GM12891 (cell line): ENCODE results near the gene GAB1.
A peak's percentile ranks its signal among the peaks of the same experiment; 100 is the strongest.

Experiments used
- DNase-seq: peaks from one replicate; pipeline ENCODE4 v3.0.0; 2011; ENCODE audit warnings: low spot score; ENCODE audit not compliant: insufficient read length
- FAIRE-seq: peaks from 2 replicates; lab custom pipeline; 2011; peaks lifted over from hg19 to GRCh38; lab: Jason Lieb, UNC
- PAX5 ChIP-seq: IDR thresholded peaks from 2 replicates; pipeline ENCODE4 v1.6.1; 2011; ENCODE audit warnings: low read length, moderate library complexity, mild to moderate bottlenecking; ENCODE audit not compliant: insufficient read depth, severe bottlenecking
- POLR2A ChIP-seq: IDR thresholded peaks from 2 replicates; pipeline ENCODE4 v1.6.1; 2011; ENCODE audit warnings: low read depth, low read length, control low read depth
- POLR2AphosphoS5 ChIP-seq: IDR thresholded peaks from 2 replicates; pipeline ENCODE4 v1.6.1; 2011; ENCODE audit warnings: low read depth, low read length, control low read depth
- POU2F2 ChIP-seq: IDR thresholded peaks from 2 replicates; pipeline ENCODE4 v1.6.1; 2011; ENCODE audit warnings: low read depth, mild to moderate bottlenecking, control low read depth, low read length, moderate library complexity
- SPI1 ChIP-seq: IDR thresholded peaks from 2 replicates; pipeline ENCODE4 v1.6.1; 2011; ENCODE audit warnings: low read depth, low read length, control low read depth
- TAF1 ChIP-seq: IDR thresholded peaks from 2 replicates; pipeline ENCODE4 v1.6.1; 2011; ENCODE audit warnings: low read depth, low read length, control low read depth

Gene GAB1

DNA sequence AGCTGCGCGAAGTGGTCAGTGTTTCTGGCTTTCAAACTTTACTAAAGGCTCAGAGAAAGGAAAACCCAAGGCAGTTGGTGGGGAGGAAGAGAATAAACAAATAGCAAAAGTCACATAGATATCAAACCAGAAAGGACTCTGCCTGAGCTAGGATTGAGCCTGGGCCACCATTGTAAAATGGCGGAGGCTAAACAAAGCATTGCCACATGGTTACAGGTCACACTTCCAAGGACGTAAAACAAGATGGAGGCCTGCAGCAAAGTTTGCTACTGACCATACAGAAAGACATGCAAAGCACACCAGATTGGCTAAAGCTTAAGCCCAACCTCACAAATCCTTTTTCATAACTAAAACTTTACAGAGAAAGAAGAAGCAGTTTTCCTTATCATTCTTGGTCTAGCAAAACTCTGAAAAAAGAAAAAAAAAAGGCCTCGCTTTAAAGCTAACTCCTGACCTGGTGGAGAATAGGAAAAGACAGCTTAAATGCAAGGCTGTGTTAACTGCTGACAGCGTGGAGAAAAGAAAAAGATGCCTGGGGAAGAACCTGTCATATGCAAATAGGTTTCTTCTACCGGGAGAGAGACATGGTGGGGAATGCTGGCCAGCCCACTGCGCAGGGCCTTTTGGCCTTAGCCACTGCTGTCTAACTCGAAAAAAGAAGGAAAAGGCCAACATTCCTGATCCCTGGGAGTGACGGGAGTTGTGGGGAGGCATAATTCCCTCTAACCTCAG is 95.0 kb downstream of the GAB1 start:
- FAIRE-seq (peak; percentile 16), DNase-seq (no peak)
- no peak for TF ChIP-seq POLR2AphosphoS5
- TF ChIP-seq SPI1: no peak
- TF ChIP-seq POU2F2: no peak
- no peak for TF ChIP-seq TAF1
- TF ChIP-seq POLR2A: no peak
- TF ChIP-seq PAX5: no peak

DNA sequence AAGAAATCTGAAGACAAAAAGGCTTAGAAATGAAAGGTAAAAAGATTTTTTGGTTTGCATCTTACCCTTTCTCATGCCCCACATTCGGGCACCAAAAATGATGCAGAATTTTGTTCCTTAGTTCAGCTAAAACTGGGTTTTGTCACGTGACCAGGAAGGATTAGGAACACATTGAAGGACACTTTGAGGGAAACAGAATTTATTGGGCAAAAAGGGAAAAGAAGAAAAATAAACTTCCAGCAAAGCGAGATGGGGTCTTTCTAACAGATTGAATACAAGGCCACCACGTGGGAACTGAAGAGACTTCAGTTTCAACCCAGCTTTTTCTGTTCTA is 95.5 kb downstream of the GAB1 start:
- no peak for TF ChIP-seq POU2F2
- TF ChIP-seq TAF1: no peak
- TF ChIP-seq POLR2AphosphoS5: no peak
- FAIRE-seq (no peak), DNase-seq (no peak)

DNA sequence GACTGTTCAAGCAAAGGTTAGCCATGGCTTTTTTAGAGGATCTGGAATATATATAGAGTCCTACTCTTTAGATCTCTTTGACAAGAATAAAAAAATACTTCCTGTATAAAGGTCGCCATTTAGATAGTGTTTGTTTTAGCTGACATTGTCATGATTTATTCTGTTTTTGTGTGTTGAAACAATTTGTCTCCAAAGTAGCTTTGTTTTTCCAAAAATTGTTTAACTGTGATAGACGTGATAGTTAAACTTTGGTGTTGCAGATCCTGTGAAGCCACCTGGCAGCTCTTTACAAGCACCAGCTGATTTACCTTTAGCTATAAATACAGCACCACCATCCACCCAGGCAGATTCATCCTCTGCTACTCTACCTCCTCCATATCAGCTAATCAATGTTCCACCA is 96.6 kb downstream of the GAB1 start:
- no peak for DNase-seq
- no peak for FAIRE-seq
- TF ChIP-seq SPI1 (no peak), POU2F2 (no peak), TAF1 (no peak), POLR2AphosphoS5 (no peak), PAX5 (no peak), POLR2A (no peak)

DNA sequence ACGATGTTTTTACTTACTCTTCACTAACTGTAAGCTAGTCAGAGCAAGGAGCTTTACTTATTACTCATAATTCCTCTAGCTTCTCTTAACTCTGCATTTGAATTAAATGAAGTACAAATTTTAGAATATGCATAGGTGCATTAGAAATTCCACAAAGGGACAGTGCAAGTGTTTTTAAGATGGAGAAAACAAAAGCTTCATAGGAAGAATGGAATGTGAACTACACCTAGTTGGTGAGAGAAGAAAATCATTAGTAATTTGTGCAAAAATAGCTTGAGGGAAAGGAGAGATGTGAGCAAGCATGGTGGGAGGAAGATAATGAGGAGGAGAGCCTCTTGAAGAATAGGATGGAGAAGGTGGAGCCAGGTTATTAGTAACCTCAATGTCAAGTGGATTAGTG is 99.3 kb downstream of the GAB1 start:
- no peak for DNase-seq
- TF ChIP-seq TAF1 (no peak), POLR2A (no peak), POLR2AphosphoS5 (no peak), POU2F2 (no peak), SPI1 (no peak), PAX5 (no peak)
- no peak for FAIRE-seq

DNA sequence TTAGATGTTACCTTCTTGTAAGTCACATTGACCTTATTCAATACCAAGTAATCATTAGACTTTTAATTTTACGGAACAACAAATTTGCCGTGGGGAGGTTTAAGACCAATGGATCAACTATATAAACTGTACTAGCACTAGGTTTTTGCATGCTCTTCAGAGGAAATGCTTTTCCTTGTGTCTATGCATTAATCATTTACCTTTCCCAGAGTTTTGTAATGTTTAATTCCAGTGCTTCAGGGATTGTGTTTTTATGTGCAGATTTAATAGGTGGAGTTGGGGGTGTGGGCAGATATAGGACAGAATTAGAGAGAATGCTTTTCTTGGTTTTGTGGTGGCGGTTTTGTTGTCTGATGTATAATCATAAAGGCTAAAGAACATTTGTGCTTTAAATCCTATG is 100.8 kb downstream of the GAB1 start:
- TF ChIP-seq TAF1 (no peak), PAX5 (no peak)
- no peak for DNase-seq
- FAIRE-seq: no peak

DNA sequence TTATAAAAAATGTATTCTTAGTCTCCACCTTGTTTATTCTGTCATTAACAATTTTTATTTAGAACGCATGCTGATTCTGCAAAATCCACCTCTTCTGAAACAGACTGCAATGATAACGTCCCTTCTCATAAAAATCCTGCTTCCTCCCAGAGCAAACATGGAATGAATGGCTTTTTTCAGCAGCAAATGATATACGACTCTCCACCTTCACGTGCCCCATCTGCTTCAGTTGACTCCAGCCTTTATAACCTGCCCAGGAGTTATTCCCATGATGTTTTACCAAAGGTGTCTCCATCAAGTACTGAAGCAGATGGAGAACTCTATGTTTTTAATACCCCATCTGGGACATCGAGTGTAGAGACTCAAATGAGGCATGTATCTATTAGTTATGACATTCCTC is 101.3 kb downstream of the GAB1 start:
- no peak for DNase-seq
- TF ChIP-seq PAX5 (no peak), POLR2AphosphoS5 (no peak), TAF1 (no peak), POU2F2 (no peak), SPI1 (no peak), POLR2A (no peak)
- FAIRE-seq: no peak

DNA sequence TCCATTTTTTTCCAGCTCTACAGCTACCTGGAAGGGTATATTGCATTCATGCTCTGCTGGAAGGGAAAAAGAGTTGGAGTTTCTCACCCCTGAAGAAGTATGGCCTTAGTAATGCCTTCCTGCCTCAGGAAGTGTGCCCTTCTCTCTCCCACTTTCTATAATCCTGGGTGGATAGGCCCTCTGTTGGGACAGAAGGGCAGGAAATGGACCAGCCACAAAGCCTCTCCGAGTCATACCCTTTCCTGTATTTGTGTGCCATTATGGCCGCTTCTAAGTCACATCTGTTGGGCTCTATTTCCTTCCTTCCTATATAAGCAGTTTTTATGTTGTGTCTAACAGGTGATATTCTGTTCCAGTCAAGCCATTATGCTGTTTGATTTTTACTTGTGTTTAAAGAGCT is 102.0 kb downstream of the GAB1 start:
- TF ChIP-seq POLR2A (no peak), SPI1 (no peak), PAX5 (no peak), TAF1 (no peak), POU2F2 (no peak), POLR2AphosphoS5 (no peak)
- FAIRE-seq: no peak
- no peak for DNase-seq

DNA sequence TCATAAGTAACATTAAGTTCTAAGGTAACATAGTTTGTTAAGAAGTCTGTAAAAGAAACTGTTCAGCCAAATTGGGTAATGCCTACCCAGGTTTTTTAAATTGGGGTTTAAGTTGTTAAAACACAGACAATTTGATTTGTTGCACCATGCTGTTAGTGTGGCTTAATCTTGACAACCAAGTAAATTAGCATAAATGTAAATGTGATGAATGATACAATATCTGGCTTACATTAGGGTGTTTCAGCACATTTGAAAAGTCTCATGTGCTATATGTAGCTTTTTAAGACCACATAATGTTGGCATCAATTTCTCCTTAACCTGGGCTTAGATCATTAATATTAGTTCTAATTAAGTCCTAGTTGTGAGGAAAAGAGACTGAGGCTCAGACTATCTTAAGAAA is 104.4 kb downstream of the GAB1 start:
- FAIRE-seq: no peak
- TF ChIP-seq POLR2AphosphoS5 (no peak), PAX5 (no peak), SPI1 (no peak), TAF1 (no peak), POLR2A (no peak)
- DNase-seq: no peak

DNA sequence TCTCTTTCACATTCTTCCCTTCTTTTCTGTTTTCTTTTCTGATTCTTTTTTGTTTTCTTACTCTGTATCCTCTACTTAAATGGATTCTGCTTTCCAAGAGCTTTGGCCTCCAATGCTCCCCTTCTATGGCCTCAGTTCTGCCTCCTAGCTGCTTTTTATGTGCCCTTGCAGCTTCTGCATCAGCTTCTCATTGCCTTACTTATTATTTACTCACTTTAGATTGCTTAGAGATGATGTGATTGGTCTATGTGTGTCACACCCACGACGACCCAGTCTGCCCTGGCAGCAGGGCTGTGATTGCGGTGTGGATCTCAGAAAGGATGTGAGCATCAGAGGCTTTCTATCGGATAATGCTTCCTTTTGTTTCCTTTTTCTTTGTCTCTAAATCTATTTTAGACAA is 105.0 kb downstream of the GAB1 start:
- FAIRE-seq (no peak), DNase-seq (no peak)
- no peak for TF ChIP-seq POU2F2
- TF ChIP-seq SPI1: no peak
- no peak for TF ChIP-seq TAF1
- TF ChIP-seq POLR2A: no peak
- TF ChIP-seq POLR2AphosphoS5: no peak
- no peak for TF ChIP-seq PAX5

DNA sequence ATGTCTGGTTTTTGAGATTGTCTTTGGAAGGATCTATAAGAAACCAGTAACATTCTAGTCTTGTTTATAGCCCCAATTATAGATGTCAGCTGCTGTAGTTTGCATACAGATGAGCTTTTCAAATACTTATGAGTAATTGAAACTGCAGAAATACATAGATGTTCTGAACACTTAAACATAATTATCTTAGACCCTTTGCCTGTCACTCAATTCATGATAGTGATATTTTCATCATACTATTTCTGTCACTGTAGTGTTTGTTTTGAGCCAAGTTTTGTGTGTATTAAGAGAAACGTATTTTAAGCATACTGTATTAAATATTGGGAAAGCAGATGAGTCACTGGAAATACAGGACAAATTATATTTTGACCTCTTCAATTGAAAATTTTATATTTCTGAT is 107.1 kb downstream of the GAB1 start:
- no peak for FAIRE-seq
- no peak for DNase-seq
- TF ChIP-seq PAX5 (no peak), POLR2AphosphoS5 (no peak), SPI1 (no peak), POU2F2 (no peak), POLR2A (no peak), TAF1 (no peak)
